Activated CD4-positive, alpha-beta T cell treated with anti-CD3 and anti-CD28 coated beads, Interleukin-2, amount 10 ng/mL, durations not matched to agents 24 days and 14 days (primary cell): ENCODE measurements around the gene PCDH9. TPM values are rescaled to one million over a fixed set of nuclear protein-coding genes. Genes with fewer than 3 reads are reported as not detected.
"Not testable (repeated sequence)": the region's sequence is repeated elsewhere in the genome, so short reads cannot be mapped to it uniquely, and the experiment has no call there.

Experiments used
- DNase-seq: peaks from one replicate; pipeline ENCODE4 v3.0.0; 2022
- H3K27ac Mint-ChIP-seq: one replicate; pipeline ENCODE4 v1.8.0; 2022; ENCODE audit warnings: mild to moderate bottlenecking, mixed read lengths
- H3K27me3 Mint-ChIP-seq: one replicate; pipeline ENCODE4 v1.8.0; 2022; ENCODE audit warnings: mixed read lengths
- H3K36me3 Mint-ChIP-seq: one replicate; pipeline ENCODE4 v1.8.0; 2022; ENCODE audit warnings: low read depth, mild to moderate bottlenecking, mixed read lengths
- H3K4me1 Mint-ChIP-seq: one replicate; pipeline ENCODE4 v1.8.0; 2021; ENCODE audit warnings: mixed read lengths
- H3K4me3 Mint-ChIP-seq: one replicate; pipeline ENCODE4 v1.8.0; 2022; ENCODE audit warnings: mild to moderate bottlenecking, moderate library complexity, mixed read lengths
- H3K9me3 Mint-ChIP-seq: one replicate; pipeline ENCODE4 v1.8.0; 2021; ENCODE audit warnings: mixed read lengths
- intact Hi-C: fragments of 100-400 bp; cut with micrococcal nuclease; formaldehyde crosslinking; loops from one replicate; pipeline ENCODE4 v1.15.1; 2023
- total RNA-seq: library from RNA; stranded (reverse); gene quantifications from 2 replicates; pipeline ENCODE4 v1.2.3, GENCODE V29; 2022

Gene PCDH9
- total RNA-seq, 1 donor from 2014 or later, result 0.09 TPM

- intact Hi-C loops, result no loop called here
- Mint-ChIP-seq H3K9me3 (no peaks in the 10 kb centered on the region), H3K36me3 (no peaks in the 10 kb centered on the region), H3K27me3 (no peaks in the 10 kb centered on the region), H3K27ac (no peak overlapping the region), H3K4me3 (no peak overlapping the region), H3K4me1 (no peaks in the 10 kb centered on the region)
- DNase-seq, result no peak
Measured at GRCh38 chr13:66328476-66328875, 901.7 kb downstream of the PCDH9 start.

GRCh38 chr13:66323745-66324347 lies 906.3 kb downstream of the PCDH9 start:
- intact Hi-C loops, result no loop called here

GRCh38 chr13:66322936-66323335 lies 907.2 kb downstream of the PCDH9 start:
- Mint-ChIP-seq H3K27me3 (no peaks in the 10 kb centered on the region), H3K9me3 (no peaks in the 10 kb centered on the region), H3K4me3 (no peak overlapping the region), H3K36me3 (no peaks in the 10 kb centered on the region), H3K27ac (no peak overlapping the region), H3K4me1 (no peaks in the 10 kb centered on the region)
- no peak for DNase-seq
- intact Hi-C loops, result no loop called here

More at GRCh38 chr13:66323745-66324347, 906.3 kb downstream of the PCDH9 start:
- Mint-ChIP-seq H3K4me3 (no peak overlapping the region), H3K9me3 (no peaks in the 10 kb centered on the region), H3K27ac (no peak overlapping the region), H3K27me3 (no peaks in the 10 kb centered on the region), H3K36me3 (no peaks in the 10 kb centered on the region), H3K4me1 (no peaks in the 10 kb centered on the region)
- DNase-seq, result no peak

DNA sequence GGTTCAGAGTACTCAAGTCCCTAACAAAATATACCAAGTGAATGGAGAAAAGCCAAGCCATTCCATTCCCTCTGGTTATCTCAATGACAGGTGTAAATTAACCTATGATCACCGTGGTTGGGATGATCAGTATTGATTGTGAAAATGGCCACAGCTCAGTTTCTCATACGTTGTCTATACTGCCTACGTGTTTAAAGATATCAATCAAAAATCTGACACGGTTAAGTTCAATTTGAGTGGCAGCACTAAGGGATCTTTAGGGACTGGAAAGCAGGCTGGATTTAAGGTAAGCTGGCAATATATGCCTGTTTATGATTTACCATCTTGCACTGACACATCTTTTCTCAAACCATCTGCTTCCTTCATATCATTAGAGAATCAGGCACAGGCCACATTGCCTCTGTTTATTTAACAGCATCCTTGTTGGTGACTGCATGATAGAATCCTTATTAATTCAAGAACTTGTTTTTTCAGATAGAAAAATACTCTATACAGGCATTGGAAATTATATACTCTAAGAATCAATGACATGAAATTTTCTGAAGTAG lies 907.9 kb downstream of the PCDH9 start:
- no peaks in the 10 kb centered on the region for H3K27me3 Mint-ChIP-seq
- intact Hi-C loops, result no loop called here
- H3K36me3 Mint-ChIP-seq, result no peaks in the 10 kb centered on the region
- DNase-seq, result no peak
- no peak overlapping the region for H3K4me3 Mint-ChIP-seq
- H3K27ac Mint-ChIP-seq, result no peak overlapping the region
- no peaks in the 10 kb centered on the region for H3K4me1 Mint-ChIP-seq
- no peaks in the 10 kb centered on the region for H3K9me3 Mint-ChIP-seq

DNA sequence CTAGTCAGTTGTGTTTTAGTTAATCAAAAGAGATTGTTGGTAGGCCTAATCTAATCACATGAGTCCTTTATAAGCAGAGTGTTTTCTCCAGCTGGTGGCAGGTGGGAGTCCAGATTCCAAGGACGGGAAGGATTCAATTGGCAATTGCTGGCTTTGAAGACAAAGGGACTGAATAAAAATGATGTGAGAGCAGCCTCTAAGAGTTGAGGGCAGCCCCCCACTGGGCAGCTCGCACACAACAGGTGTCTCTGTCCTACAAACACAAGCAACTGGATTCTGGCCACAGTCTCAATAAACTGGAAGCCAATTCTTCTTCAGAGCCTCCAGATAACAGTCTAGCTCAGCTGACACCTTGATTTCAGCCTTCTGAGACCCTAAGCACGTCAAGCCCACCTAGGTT lies 915.2 kb downstream of the PCDH9 start:
- H3K4me3 Mint-ChIP-seq, result no peak overlapping the region
- DNase-seq, result no peak
- no peaks in the 10 kb centered on the region for H3K36me3 Mint-ChIP-seq
- H3K9me3 Mint-ChIP-seq, result no peaks in the 10 kb centered on the region
- intact Hi-C loops, result no loop called here
- H3K4me1 Mint-ChIP-seq, result no peaks in the 10 kb centered on the region
- H3K27ac Mint-ChIP-seq, result no peak overlapping the region
- no peaks in the 10 kb centered on the region for H3K27me3 Mint-ChIP-seq

- Mint-ChIP-seq H3K4me1 (no peaks in the 10 kb centered on the region), H3K27ac (no peak overlapping the region), H3K9me3 (no peaks in the 10 kb centered on the region), H3K4me3 (no peak overlapping the region), H3K27me3 (no peaks in the 10 kb centered on the region), H3K36me3 (no peaks in the 10 kb centered on the region)
- DNase-seq, result no peak
- intact Hi-C loops, result no loop called here
Measured at GRCh38 chr13:66313413-66313812, 916.7 kb downstream of the PCDH9 start.

DNA sequence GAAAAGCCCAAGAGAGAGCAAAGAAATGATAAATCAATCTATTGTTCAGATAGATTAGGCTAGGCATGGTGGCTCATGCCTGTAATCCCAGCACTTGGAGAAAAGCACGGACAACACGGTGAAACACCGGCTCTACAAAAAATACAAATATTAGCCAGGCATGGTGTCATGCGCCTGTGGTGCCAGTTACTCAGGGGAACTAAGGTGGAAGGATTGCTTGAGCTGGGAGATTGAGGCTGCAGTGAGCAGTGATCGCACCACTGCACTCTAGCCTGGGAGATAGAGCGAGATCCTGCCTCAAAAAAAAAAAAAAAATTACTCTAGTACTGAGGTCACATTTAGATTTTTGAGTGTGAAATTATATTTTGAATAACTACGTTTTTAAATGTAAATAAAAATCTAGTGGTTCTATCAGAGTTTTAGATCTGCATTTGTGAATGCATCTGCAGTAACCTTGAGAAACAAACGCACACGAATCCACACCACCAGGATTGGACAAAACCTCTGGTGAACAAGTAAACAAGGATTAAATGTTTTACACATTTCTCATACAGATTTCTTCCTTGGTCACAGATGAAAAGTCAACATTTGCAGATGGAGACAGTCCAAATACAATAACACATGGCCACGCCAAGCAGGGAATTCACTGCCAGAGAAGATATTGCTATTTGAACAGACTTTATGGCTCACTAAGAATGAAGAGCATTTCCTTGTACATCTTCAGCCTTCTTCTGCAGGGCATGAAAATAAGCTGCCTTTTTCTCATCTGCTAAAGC lies 917.6 kb downstream of the PCDH9 start:
- Mint-ChIP-seq H3K27ac (no peak overlapping the region), H3K9me3 (no peaks in the 10 kb centered on the region), H3K4me3 (no peak overlapping the region), H3K27me3 (no peaks in the 10 kb centered on the region), H3K4me1 (no peaks in the 10 kb centered on the region), H3K36me3 (no peaks in the 10 kb centered on the region)
- intact Hi-C loops, result no loop called here
- no peak for DNase-seq

GRCh38 chr13:66305961-66306617 lies 924.0 kb downstream of the PCDH9 start:
- no peaks in the 10 kb centered on the region for H3K36me3 Mint-ChIP-seq
- no peak for DNase-seq
- intact Hi-C loops, result no loop called here
- H3K4me3 Mint-ChIP-seq, result no peak overlapping the region
- no peak overlapping the region for H3K27ac Mint-ChIP-seq
- H3K9me3 Mint-ChIP-seq, result no peaks in the 10 kb centered on the region
- H3K27me3 Mint-ChIP-seq, result no peaks in the 10 kb centered on the region
- H3K4me1 Mint-ChIP-seq, result no peaks in the 10 kb centered on the region

DNA sequence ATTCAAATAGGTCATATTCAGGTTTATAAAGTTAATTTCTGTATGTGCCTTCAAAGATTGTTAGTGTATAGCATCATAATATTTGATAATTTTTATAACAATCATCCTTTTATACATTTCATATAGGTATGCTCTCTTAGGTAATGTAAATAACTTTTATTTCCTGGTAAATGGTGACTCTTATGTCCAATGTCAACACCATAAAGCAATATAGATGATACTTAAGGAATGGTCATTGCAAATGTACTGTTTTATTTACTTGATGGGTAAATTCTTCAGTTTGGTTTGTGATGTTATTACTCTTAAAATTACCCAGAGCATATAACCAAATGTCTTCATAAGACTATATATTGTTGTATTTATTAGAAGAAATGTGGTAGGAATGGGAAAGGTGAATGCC lies 928.7 kb downstream of the PCDH9 start:
- Mint-ChIP-seq H3K4me1 (no peaks in the 10 kb centered on the region), H3K4me3 (no peak overlapping the region), H3K27me3 (no peaks in the 10 kb centered on the region), H3K9me3 (no peaks in the 10 kb centered on the region), H3K27ac (no peak overlapping the region), H3K36me3 (no peaks in the 10 kb centered on the region)
- no peak for DNase-seq
- intact Hi-C loops, result no loop called here

DNA sequence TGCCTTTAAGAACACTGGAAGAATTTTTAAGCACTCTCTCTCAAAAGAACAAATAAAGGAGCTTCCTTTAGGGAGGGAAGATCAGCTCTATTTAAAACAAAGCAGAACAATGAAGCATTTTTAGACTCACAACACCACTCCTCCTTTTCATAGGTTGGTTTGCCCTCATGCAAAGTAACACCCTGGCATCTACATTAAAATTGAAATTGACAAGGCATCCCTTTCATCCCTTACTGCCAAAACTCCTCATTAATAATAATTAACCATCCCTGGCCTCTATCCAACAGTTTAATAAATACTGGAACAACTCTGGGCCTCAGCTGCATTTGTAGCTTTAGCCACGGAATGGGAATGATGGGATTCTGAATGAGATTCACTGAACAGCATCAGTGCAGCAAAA lies 929.1 kb downstream of the PCDH9 start:
- no peaks in the 10 kb centered on the region for H3K36me3 Mint-ChIP-seq

GRCh38 chr13:66296875-66297274 lies 933.3 kb downstream of the PCDH9 start:
- Mint-ChIP-seq H3K4me3 (no peak overlapping the region), H3K36me3 (no peaks in the 10 kb centered on the region), H3K27ac (no peak overlapping the region), H3K9me3 (no peaks in the 10 kb centered on the region), H3K27me3 (no peaks in the 10 kb centered on the region), H3K4me1 (no peaks in the 10 kb centered on the region)
- intact Hi-C loops, result no loop called here
- DNase-seq, result no peak

More for the DNA sequence above, 929.1 kb downstream of the PCDH9 start:
- no peak for DNase-seq
- Mint-ChIP-seq H3K27ac (no peak overlapping the region), H3K27me3 (no peaks in the 10 kb centered on the region), H3K9me3 (no peaks in the 10 kb centered on the region), H3K4me1 (no peaks in the 10 kb centered on the region), H3K4me3 (no peak overlapping the region)
- intact Hi-C loops, result no loop called here

- intact Hi-C loops, result no loop called here
- H3K27me3 Mint-ChIP-seq, result no peaks in the 10 kb centered on the region
- H3K9me3 Mint-ChIP-seq, result no peaks in the 10 kb centered on the region
- DNase-seq, result no peak
- H3K4me3 Mint-ChIP-seq, result no peak overlapping the region
- H3K27ac Mint-ChIP-seq, result no peak overlapping the region
- no peaks in the 10 kb centered on the region for H3K36me3 Mint-ChIP-seq
- no peaks in the 10 kb centered on the region for H3K4me1 Mint-ChIP-seq
Measured at GRCh38 chr13:66296328-66296727, 933.8 kb downstream of the PCDH9 start.

GRCh38 chr13:66286806-66287205 lies 943.3 kb downstream of the PCDH9 start:
- H3K27ac Mint-ChIP-seq, H3K36me3 Mint-ChIP-seq, DNase-seq, H3K4me1 Mint-ChIP-seq, H3K4me3 Mint-ChIP-seq, intact Hi-C loops, H3K9me3 Mint-ChIP-seq, H3K27me3 Mint-ChIP-seq: not testable (repeated sequence)

DNA sequence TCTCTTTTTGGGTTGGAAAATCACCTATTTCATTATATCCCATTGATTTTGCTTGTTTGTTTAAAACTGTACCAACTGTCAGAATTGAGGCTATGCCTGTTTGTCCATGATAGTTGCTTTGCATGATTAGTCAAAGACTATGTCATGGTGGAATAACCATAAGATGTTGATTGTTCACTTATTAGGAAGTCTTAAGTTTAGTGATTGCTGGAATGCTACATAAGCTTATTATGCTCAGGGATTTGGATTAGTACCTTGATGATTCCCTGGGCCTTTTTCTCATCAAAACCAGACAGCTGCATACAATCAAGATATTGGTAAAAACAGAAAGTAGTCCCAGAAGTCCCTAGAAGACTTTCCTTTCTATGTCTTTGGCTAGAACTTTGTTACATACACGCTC lies 954.7 kb downstream of the PCDH9 start:
- intact Hi-C loops, result no loop called here
- Mint-ChIP-seq H3K4me1 (no peaks in the 10 kb centered on the region), H3K27ac (no peak overlapping the region), H3K36me3 (no peaks in the 10 kb centered on the region), H3K27me3 (no peaks in the 10 kb centered on the region), H3K9me3 (peaks cover 4% of the 10 kb centered on the region), H3K4me3 (no peak overlapping the region)
- DNase-seq, result no peak
